Measurements from ENCODE around the gene TSPYL6. TPM values are rescaled to one million over a fixed set of nuclear protein-coding genes. Genes with fewer than 3 reads are reported as not detected.

Gene TSPYL6
- polyA plus RNA-seq, 4 donors = 0.06 TPM; not detected in 3

DNA sequence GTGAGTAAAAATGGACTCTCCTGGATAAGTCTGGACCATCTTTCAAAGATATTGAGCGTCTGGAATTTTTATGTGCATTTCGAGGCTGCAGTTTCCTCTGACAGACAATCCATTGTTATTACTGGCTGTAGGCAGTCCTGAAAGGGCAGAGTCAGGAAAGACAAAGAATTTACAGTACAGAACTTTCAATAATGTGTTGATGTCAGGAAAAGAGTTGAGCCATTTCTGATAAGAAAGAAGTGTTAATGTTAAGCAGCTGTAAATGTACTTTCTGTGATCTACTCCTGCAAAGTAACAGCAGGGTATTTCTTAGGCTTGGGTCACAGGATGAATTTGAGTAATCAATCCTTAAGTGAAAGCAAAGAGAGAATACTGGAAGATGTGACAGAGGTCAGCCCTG, 29.8 kb downstream of the TSPYL6 start:
- FAIRE-seq (no peak), DNase-seq (no peak)
- H3K27ac ChIP-seq (ENCODE audit: low read depth in 1 of 3, low read length in 2 of 3) = no peak overlapping the region
- no peaks in the 10 kb centered on the region for H3K4me1 ChIP-seq (ENCODE audit: control insufficient read depth in 3 of 3, insufficient read depth in 2 of 3, low read depth in 1 of 3, low read length in 2 of 3)
- H3K27me3 ChIP-seq (ENCODE audit: control insufficient read depth in 3 of 3, insufficient read depth in 3 of 3, low read length in 3 of 3) = no peaks in the 10 kb centered on the region
- no peaks in the 10 kb centered on the region for H3K36me3 ChIP-seq (ENCODE audit: control insufficient read depth in 3 of 3, insufficient read depth in 2 of 3, low read depth in 1 of 3, low read length in 3 of 3)
- no peak overlapping the region for H3K4me3 ChIP-seq (ENCODE audit: low read depth in 1 of 3, low read length in 3 of 3)
- no peaks in the 10 kb centered on the region for H3K9me3 ChIP-seq (ENCODE audit: control insufficient read depth in 2 of 2, insufficient read depth in 1 of 2, low read depth in 1 of 2, low read length in 1 of 2)
- 76 to 94% (median 82%) methylated on average over 2 of the region's 2 CpGs for WGBS, 3 donors

DNA sequence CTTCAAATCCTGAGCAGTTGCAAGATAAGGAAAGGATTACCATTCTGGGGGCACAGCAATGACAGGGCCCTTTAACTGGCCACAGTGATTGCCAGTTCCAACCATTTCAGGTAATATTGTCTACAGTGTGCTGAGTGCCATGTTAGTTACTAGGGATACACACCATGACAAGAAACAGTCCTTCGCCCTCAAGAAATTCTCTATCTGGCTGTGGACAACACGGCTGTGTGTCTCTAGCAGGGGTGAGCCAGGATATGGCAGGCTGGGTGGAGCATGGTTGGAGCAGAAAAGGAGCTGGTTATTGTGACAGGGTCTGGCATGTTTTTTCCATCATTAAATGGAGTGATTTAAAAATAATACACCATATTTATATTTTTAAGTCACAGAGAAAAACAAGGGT, 31.0 kb downstream of the TSPYL6 start:
- H3K4me3 ChIP-seq (ENCODE audit: low read depth in 1 of 3, low read length in 3 of 3) = no peak overlapping the region
- H3K27ac ChIP-seq (ENCODE audit: low read depth in 1 of 3, low read length in 2 of 3) = no peak overlapping the region
- FAIRE-seq (no peak), DNase-seq (no peak)
- no peaks in the 10 kb centered on the region for H3K4me1 ChIP-seq (ENCODE audit: control insufficient read depth in 3 of 3, insufficient read depth in 2 of 3, low read depth in 1 of 3, low read length in 2 of 3)
- WGBS, 3 donors = 91 to 97% (median 95%) methylated on average over 2 of the region's 2 CpGs
- H3K9me3 ChIP-seq (ENCODE audit: control insufficient read depth in 2 of 2, insufficient read depth in 1 of 2, low read depth in 1 of 2, low read length in 1 of 2) = no peaks in the 10 kb centered on the region
- H3K27me3 ChIP-seq (ENCODE audit: control insufficient read depth in 3 of 3, insufficient read depth in 3 of 3, low read length in 3 of 3) = no peaks in the 10 kb centered on the region
- no peaks in the 10 kb centered on the region for H3K36me3 ChIP-seq (ENCODE audit: control insufficient read depth in 3 of 3, insufficient read depth in 2 of 3, low read depth in 1 of 3, low read length in 3 of 3)

DNA sequence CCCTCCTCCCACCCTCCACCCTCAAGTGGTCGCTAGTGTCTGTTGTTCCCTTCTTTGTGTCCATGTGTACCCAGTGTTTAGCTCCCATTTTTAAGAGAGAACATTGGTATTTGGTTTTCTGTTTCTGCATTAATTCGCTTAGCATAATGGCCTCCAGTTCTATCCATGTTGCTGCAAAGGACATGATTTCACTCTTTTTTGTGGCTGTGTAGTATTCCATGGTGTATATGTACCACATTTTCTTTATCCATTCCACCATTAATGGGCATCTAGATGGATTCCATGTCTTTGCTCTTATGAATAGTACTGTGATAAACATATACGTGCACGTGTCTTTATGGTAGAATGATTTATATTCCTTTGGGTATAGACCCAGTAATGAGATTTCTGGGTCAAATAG, 42.9 kb downstream of the TSPYL6 start:
- FAIRE-seq = no peak
- Histone ChIP-seq H3K9me3 (ENCODE audit: control insufficient read depth in 2 of 2, insufficient read depth in 1 of 2, low read depth in 1 of 2, low read length in 1 of 2) (peaks cover 0 to 6% of the 10 kb centered on the region in 2 donors), H3K27ac (ENCODE audit: low read depth in 1 of 3, low read length in 2 of 3) (no peak overlapping the region), H3K4me3 (ENCODE audit: low read depth in 1 of 3, low read length in 3 of 3) (no peak overlapping the region), H3K27me3 (ENCODE audit: control insufficient read depth in 3 of 3, insufficient read depth in 3 of 3, low read length in 3 of 3) (no peaks in the 10 kb centered on the region), H3K36me3 (ENCODE audit: control insufficient read depth in 3 of 3, insufficient read depth in 2 of 3, low read depth in 1 of 3, low read length in 3 of 3) (no peaks in the 10 kb centered on the region), H3K4me1 (ENCODE audit: control insufficient read depth in 3 of 3, insufficient read depth in 2 of 3, low read depth in 1 of 3, low read length in 2 of 3) (no peaks in the 10 kb centered on the region)
- 95 to 97% (median 96%) methylated on average over 4 of the region's 4 CpGs for WGBS, 3 donors
- no peak for DNase-seq

DNA sequence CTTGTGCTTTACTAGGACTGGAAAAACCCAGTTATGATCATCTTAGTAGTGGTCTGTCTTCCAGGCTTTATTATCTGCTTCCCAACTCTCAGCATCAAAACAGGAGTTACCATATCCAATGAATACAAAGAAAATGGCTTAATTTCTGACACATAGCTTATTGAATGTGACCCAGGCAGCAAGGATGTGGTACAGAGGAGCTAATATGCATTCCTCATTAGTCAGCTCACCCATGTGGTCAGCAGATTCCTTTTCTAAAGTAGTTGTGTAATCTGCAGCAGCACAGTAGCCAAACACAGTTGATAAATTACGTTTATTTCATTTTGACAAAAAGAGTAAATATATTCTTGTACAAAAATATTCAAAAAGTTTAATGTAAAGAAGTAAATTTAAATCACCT, 43.6 kb downstream of the TSPYL6 start:
- H3K4me1 ChIP-seq (ENCODE audit: control insufficient read depth in 3 of 3, insufficient read depth in 2 of 3, low read depth in 1 of 3, low read length in 2 of 3) = no peaks in the 10 kb centered on the region
- H3K36me3 ChIP-seq (ENCODE audit: control insufficient read depth in 3 of 3, insufficient read depth in 2 of 3, low read depth in 1 of 3, low read length in 3 of 3) = no peaks in the 10 kb centered on the region
- no peak overlapping the region for H3K4me3 ChIP-seq (ENCODE audit: low read depth in 1 of 3, low read length in 3 of 3)
- peaks cover 0 to 6% of the 10 kb centered on the region in 2 donors for H3K9me3 ChIP-seq (ENCODE audit: control insufficient read depth in 2 of 2, insufficient read depth in 1 of 2, low read depth in 1 of 2, low read length in 1 of 2)
- 62 to 89% (median 81%) methylated on average over 1 of the region's 1 CpG for WGBS, 3 donors
- H3K27ac ChIP-seq (ENCODE audit: low read depth in 1 of 3, low read length in 2 of 3) = no peak overlapping the region
- DNase-seq (no peak), FAIRE-seq (no peak)
- H3K27me3 ChIP-seq (ENCODE audit: control insufficient read depth in 3 of 3, insufficient read depth in 3 of 3, low read length in 3 of 3) = no peaks in the 10 kb centered on the region

DNA sequence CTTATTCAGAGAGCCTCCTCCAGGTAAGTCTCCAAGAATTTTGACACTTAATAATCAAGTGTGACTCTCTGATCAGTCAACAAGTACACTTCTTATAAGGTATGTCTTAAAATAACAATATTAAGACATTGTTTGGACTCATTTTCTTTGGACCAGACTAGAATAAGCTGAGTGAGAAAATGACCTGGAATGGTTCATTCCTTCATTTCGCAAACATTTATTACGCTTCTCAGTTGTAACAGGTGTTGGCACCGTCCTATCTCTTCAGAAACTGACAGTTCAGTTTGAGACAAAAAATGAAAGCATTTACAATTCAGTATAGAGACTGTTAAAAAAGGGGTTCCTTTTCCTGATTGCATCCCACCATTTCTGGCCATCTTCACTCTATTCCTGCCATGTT, 46.6 kb downstream of the TSPYL6 start:
- DNase-seq (no peak), FAIRE-seq (no peak)
- no peak overlapping the region for H3K4me3 ChIP-seq (ENCODE audit: low read depth in 1 of 3, low read length in 3 of 3)
- H3K27me3 ChIP-seq (ENCODE audit: control insufficient read depth in 3 of 3, insufficient read depth in 3 of 3, low read length in 3 of 3) = no peaks in the 10 kb centered on the region
- H3K4me1 ChIP-seq (ENCODE audit: control insufficient read depth in 3 of 3, insufficient read depth in 2 of 3, low read depth in 1 of 3, low read length in 2 of 3) = no peaks in the 10 kb centered on the region
- no peak overlapping the region for H3K27ac ChIP-seq (ENCODE audit: low read depth in 1 of 3, low read length in 2 of 3)
- no peaks in the 10 kb centered on the region for H3K36me3 ChIP-seq (ENCODE audit: control insufficient read depth in 3 of 3, insufficient read depth in 2 of 3, low read depth in 1 of 3, low read length in 3 of 3)
- peaks cover 0 to 6% of the 10 kb centered on the region in 2 donors for H3K9me3 ChIP-seq (ENCODE audit: control insufficient read depth in 2 of 2, insufficient read depth in 1 of 2, low read depth in 1 of 2, low read length in 1 of 2)
- 87 to 97% (median 96%) methylated on average over 3 of the region's 3 CpGs for WGBS, 3 donors

- Histone ChIP-seq H3K9me3 (ENCODE audit: control insufficient read depth in 2 of 2, insufficient read depth in 1 of 2, low read depth in 1 of 2, low read length in 1 of 2) (peaks cover 0 to 2% of the 10 kb centered on the region in 2 donors), H3K27me3 (ENCODE audit: control insufficient read depth in 3 of 3, insufficient read depth in 3 of 3, low read length in 3 of 3) (no peaks in the 10 kb centered on the region), H3K4me3 (ENCODE audit: low read depth in 1 of 3, low read length in 3 of 3) (no peak overlapping the region), H3K36me3 (ENCODE audit: control insufficient read depth in 3 of 3, insufficient read depth in 2 of 3, low read depth in 1 of 3, low read length in 3 of 3) (no peaks in the 10 kb centered on the region), H3K4me1 (ENCODE audit: control insufficient read depth in 3 of 3, insufficient read depth in 2 of 3, low read depth in 1 of 3, low read length in 2 of 3) (no peaks in the 10 kb centered on the region), H3K27ac (ENCODE audit: low read depth in 1 of 3, low read length in 2 of 3) (no peak overlapping the region)
- 62 to 83% (median 71%) methylated on average over 1 of the region's 1 CpG for WGBS, 3 donors
- no peak for FAIRE-seq
- no peak for DNase-seq
Measured at GRCh38 chr2:54208364-54209240, 47.4 kb downstream of the TSPYL6 start.

DNA sequence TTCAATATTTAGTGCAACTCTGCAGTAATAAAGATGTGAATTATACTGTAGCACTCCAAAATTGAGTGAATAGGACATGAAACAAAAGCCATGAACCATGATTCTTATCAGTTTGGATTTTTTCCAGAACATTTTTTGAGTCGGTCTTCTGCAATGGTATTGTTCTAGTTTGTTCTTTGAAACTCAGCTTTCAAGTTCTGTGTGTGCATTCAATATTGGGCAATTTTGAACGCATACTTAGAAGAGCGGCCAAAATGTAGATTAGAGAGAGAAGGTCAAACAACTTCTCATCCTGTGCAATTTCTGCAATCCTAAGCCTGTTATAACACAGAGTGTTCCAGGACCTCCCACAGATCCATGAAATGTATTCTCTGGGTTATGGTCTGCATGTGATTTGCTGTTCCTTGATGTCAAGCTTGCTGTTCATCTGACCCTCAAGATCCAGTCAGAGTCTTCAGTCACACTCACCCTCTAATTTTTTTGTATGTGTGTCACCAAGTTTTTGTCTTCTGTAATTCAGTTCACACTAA, 48.3 kb downstream of the TSPYL6 start:
- FAIRE-seq (no peak), DNase-seq (no peak)
- Histone ChIP-seq H3K9me3 (ENCODE audit: control insufficient read depth in 2 of 2, insufficient read depth in 1 of 2, low read depth in 1 of 2, low read length in 1 of 2) (no peaks in the 10 kb centered on the region), H3K27me3 (ENCODE audit: control insufficient read depth in 3 of 3, insufficient read depth in 3 of 3, low read length in 3 of 3) (no peaks in the 10 kb centered on the region), H3K4me3 (ENCODE audit: low read depth in 1 of 3, low read length in 3 of 3) (no peak overlapping the region), H3K4me1 (ENCODE audit: control insufficient read depth in 3 of 3, insufficient read depth in 2 of 3, low read depth in 1 of 3, low read length in 2 of 3) (no peaks in the 10 kb centered on the region), H3K36me3 (ENCODE audit: control insufficient read depth in 3 of 3, insufficient read depth in 2 of 3, low read depth in 1 of 3, low read length in 3 of 3) (no peaks in the 10 kb centered on the region), H3K27ac (ENCODE audit: low read depth in 1 of 3, low read length in 2 of 3) (no peak overlapping the region)
- 56 to 72% (median 72%) methylated on average over 3 of the region's 3 CpGs for WGBS, 3 donors

- Histone ChIP-seq H3K27me3 (ENCODE audit: control insufficient read depth in 3 of 3, insufficient read depth in 3 of 3, low read length in 3 of 3) (no peaks in the 10 kb centered on the region), H3K9me3 (ENCODE audit: control insufficient read depth in 2 of 2, insufficient read depth in 1 of 2, low read depth in 1 of 2, low read length in 1 of 2) (no peaks in the 10 kb centered on the region), H3K4me1 (ENCODE audit: control insufficient read depth in 3 of 3, insufficient read depth in 2 of 3, low read depth in 1 of 3, low read length in 2 of 3) (no peaks in the 10 kb centered on the region), H3K27ac (ENCODE audit: low read depth in 1 of 3, low read length in 2 of 3) (no peak overlapping the region), H3K36me3 (ENCODE audit: control insufficient read depth in 3 of 3, insufficient read depth in 2 of 3, low read depth in 1 of 3, low read length in 3 of 3) (no peaks in the 10 kb centered on the region), H3K4me3 (ENCODE audit: low read depth in 1 of 3, low read length in 3 of 3) (no peak overlapping the region)
- FAIRE-seq = peak; percentile 26
- peak in 1 of 2 donors; percentile 12 for DNase-seq
- WGBS, 3 donors = 43 to 69% (median 63%) methylated on average over 2 of the region's 2 CpGs
Measured at GRCh38 chr2:54206596-54206995, 49.4 kb downstream of the TSPYL6 start.
